GM12878 (cell line): ENCODE results near the gene LRRC4.

Source experiments
- CHD2 ChIP-seq: IDR thresholded peaks from 2 replicates; pipeline ENCODE4 v1.6.1; 2011; ENCODE audit warnings: low read depth, low read length, improper control_type of control experiment, borderline replicate concordance
- CREB1 ChIP-seq: IDR thresholded peaks from 2 replicates; pipeline ENCODE4 v1.6.1; 2012; ENCODE audit warnings: low read depth, mild to moderate bottlenecking, inconsistent platforms
- CTCF ChIP-seq, 3 experiments: IDR thresholded peaks in 2 of 3; conservative IDR thresholded peaks in 1 of 3; 2 replicates each; pipeline ENCODE4 v1.5.1; 2011; ENCODE audit warnings: low read depth in 3 of 3, low read length in 3 of 3, mild to moderate bottlenecking in 3 of 3, control low read depth in 2 of 3, moderate library complexity in 2 of 3, inconsistent platforms in 1 of 3, mixed read lengths in 1 of 3; ENCODE audit not compliant: control insufficient read depth in 2 of 3, insufficient read depth in 1 of 3; ENCODE audit errors: extremely low read depth in 1 of 3
- E2F4 ChIP-seq: IDR thresholded peaks from 2 replicates; pipeline ENCODE4 v1.6.1; 2012; ENCODE audit warnings: low read depth, low read length, improper control_type of control experiment
- ELK1 ChIP-seq: IDR thresholded peaks from 2 replicates; pipeline ENCODE4 v1.6.1; 2012; ENCODE audit warnings: low read depth, low read length, improper control_type of control experiment
- EP300 ChIP-seq, 2 experiments: fragments of 150-350 bp in 1 of 2; IDR thresholded peaks; 2 replicates each; pipeline ENCODE4 v1.6.1; 2011 to 2012; ENCODE audit warnings: low read depth in 2 of 2, low read length in 2 of 2, borderline replicate concordance in 1 of 2, improper control_type of control experiment in 1 of 2, inconsistent platforms in 1 of 2; ENCODE audit not compliant: control insufficient read depth in 1 of 2
- POLR2A ChIP-seq: IDR thresholded peaks from 2 replicates; pipeline ENCODE4 v1.6.1; 2011; ENCODE audit warnings: low read depth, mild to moderate bottlenecking, low read length
- SP1 ChIP-seq: IDR thresholded peaks from one replicate; pipeline ENCODE4 v1.6.1; 2011; ENCODE audit warnings: low read depth, low read length
- TAF1 ChIP-seq: IDR thresholded peaks from 2 replicates; pipeline ENCODE4 v1.6.1; 2011; ENCODE audit warnings: mild to moderate bottlenecking, low read depth, low read length, borderline replicate concordance
- USF1 ChIP-seq: IDR thresholded peaks from 2 replicates; pipeline ENCODE4 v1.6.1; 2011; ENCODE audit warnings: borderline replicate concordance, low read depth, mild to moderate bottlenecking, moderate library complexity, mixed read lengths, low read length; ENCODE audit not compliant: insufficient read depth; ENCODE audit errors: extremely low read length
- ZNF274 ChIP-seq: IDR thresholded peaks from one replicate; pipeline ENCODE4 v1.8.0; 2011; ENCODE audit not compliant: insufficient read length, insufficient read depth
- TF ChIP-seq, protein P1 (sequence below): fragments of 450-650 bp; IDR thresholded peaks from 2 replicates; pipeline ENCODE4 v1.6.1; 2017; ENCODE audit warnings: mild to moderate bottlenecking

DNA sequence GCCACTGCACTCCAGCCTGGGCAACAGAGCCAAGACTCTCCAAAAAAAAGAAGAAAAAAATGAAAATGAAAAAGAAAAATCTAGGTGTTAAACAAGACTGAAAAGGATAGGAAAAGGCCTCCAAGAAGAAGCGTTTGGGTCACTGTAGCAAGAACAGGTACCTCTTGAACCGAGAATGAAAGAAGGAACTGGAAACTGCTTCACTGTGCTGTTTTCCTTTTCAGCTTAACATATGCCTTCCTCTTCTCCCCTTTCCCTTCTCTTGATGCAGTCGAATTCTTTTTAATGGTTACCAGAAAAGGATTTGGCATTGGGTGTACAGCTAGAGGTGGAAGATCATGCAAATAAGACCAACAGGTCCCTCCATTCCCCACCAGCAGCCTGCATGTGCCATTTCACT, 28.1 kb downstream of the LRRC4 start:
- TF ChIP-seq EP300 (IDR thresholded peaks at IDR 0.05; ENCODE audit: borderline replicate concordance in 1 of 2, control insufficient read depth in 1 of 2, low read depth in 2 of 2, low read length in 2 of 2) (no peak), ZNF274 (no peak), SP1 (no peak), TAF1 (no peak), ELK1 (no peak), USF1 (no peak), CTCF (IDR thresholded peaks at IDR 0.05 in 2 of 3, conservative IDR thresholded peaks at IDR 0.05 in 1 of 3; ENCODE audit: control insufficient read depth in 2 of 3, extremely low read depth in 1 of 3, insufficient read depth in 1 of 3, low read depth in 3 of 3, low read length in 3 of 3) (no peak), POLR2A (no peak), CHD2 (no peak), CREB1 (no peak), E2F4 (no peak)
- TF ChIP-seq, protein P1, sequence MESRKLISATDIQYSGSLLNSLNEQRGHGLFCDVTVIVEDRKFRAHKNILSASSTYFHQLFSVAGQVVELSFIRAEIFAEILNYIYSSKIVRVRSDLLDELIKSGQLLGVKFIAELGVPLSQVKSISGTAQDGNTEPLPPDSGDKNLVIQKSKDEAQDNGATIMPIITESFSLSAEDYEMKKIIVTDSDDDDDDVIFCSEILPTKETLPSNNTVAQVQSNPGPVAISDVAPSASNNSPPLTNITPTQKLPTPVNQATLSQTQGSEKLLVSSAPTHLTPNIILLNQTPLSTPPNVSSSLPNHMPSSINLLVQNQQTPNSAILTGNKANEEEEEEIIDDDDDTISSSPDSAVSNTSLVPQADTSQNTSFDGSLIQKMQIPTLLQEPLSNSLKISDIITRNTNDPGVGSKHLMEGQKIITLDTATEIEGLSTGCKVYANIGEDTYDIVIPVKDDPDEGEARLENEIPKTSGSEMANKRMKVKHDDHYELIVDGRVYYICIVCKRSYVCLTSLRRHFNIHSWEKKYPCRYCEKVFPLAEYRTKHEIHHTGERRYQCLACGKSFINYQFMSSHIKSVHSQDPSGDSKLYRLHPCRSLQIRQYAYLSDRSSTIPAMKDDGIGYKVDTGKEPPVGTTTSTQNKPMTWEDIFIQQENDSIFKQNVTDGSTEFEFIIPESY = no peak
